GM19239 (cell line): Measurements from ENCODE around the gene NFIB.

Source experiments
- DNase-seq: peaks from one replicate; pipeline ENCODE4 v3.0.0; 2011; ENCODE audit warnings: low spot score; ENCODE audit not compliant: insufficient read length
- FAIRE-seq: peaks from 2 replicates; lab custom pipeline; 2011; peaks lifted over from hg19 to GRCh38; lab: Jason Lieb, UNC

Gene NFIB

DNA sequence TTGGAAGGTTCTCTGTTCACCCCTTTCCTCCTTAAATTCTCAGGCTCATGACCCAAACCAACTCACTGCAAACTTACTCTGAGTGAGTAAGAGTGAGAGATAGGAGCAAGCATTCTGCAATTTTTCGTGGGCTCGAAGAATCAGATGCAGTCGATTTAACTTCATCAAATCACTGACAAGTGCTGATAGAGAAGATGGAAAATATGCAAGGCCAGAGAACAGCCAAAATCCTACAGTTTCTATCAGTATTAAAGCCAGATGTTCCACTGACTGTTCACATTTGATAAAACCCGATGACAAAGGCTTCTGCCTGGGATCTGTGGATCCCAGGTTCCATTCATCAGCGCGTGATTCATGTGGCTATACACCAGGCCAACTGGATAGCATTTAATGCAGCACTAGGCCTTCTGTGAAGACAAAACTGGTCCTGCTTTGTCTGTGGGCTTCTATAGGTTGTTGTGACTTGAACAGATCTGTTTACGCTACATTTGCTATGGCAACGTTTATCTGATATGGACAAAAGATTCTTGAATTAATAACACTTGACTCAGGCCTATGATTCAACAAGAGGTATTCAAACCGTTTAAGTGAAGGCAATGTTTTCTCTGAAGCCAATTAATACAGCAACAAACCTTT is 251.2 kb downstream of the NFIB start:
- no peak for DNase-seq
- no peak for FAIRE-seq

DNA sequence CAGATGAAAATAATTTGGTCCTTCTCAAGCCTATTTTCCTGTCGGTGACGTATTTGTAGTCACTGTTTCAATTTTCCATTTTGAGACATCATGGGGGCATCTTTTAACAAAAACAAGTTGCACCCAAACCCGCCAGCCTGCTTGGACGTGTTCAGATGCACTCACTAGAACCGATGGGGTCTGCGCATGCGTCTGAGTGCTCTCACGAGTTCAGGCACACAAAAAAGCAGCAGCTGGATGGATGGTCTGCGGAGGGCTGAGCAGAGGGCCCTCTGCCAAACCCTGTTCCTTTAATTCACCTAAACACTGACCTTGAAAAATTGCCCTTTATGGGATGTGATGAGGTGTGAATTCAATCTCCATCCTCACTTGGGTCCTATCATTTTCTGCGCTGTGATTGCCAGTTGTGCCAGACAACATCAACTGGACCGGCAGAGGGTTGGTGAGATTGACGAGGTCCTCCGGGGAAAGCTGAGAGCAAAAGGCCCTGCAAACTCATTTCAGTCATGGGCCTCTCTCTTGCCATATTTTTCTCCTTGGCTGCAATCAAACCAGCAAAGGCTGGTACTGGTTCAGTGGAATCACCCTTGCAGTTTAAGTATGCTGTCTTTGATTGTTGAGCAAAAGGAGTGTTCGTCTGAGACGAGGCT is 251.9 kb downstream of the NFIB start:
- no peak for DNase-seq
- FAIRE-seq, result no peak

DNA sequence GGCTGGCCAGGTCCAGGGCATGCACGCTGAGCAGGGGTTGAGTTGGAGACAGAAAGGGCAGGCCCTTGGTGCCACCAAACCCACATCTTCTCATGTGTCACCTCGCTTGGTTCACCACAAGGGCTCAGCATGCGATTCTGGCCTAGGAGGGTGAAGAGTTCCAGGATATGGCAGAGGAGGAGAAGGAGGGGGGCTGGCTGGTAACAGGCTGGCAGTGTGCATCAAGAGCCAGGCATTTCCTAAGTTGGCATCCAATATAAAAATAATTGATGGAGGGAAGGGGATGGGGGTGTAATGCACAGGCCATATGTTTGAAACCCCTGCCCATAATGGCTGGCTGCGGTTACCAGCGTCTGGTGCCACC is 255.6 kb downstream of the NFIB start:
- DNase-seq (no peak), FAIRE-seq (no peak)

DNA sequence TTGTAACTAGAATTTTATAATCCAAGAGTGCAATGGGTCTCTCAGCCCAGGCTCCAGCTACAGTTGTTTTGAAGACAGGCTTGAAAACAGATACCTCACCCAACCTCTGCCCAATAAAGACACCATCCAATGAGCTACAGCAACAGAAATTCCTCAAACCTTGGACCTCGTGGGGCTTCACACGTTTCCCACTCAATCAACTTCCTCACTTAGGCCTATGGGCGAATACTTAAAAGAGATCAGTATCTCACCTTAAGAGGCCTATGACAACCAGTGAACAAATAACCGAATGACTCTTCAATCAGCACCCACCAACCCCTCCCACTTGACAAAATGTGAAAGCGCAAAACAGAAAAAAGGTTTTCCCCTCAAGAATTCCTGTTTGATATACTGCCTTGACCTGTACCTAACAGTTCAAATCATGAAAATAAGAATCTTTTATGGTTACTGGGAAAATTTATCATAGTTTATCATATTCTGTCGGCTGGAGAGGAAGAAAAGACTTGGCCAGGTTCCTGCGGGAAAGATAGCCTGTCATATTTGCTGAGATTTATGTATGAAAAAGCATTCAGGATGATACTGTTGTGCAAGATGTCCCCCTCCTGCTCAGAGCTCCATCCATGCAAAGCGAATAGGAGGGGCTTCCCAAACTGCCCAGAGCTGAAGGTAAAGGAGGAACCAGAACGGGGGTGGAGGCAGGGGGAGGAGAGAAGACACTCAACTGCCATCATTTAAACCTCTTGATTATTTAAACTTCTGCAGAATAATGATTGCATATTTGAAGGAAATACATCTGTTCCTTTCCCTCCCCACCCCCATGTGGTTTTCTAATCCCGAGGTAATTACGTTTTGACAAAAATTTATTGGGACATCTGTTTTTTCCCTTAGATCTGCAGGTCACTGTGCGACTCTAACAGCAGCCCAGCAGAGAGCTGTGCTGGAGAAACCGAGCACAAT is 256.3 kb downstream of the NFIB start:
- FAIRE-seq, result no peak
- DNase-seq, result no peak

DNA sequence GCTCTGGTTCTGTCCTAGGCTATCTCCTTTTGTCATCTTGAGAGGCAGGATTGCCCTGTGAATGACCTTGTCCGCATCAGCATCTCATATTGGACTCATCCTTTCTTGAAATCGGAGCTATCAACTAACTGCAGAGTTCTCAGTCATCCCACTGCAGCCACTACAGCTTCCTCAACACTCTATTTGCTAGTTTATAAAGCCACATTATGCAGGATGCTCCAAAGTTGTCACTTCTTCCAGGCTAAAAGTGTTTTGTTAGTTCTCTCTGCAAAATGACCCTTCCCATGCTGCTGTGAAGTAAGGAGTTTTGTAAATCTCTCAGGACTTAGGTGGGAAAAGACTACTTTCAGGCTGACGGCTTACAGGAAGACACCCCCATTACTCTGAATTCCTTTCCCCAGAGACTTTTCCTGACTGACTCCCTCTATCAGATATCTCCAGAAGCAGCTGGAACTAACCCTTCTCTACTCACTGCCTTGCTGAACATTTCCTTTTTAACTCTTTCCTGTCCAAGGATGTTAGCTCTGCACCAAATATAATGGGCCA is 257.6 kb downstream of the NFIB start:
- no peak for DNase-seq
- FAIRE-seq, result no peak

DNA sequence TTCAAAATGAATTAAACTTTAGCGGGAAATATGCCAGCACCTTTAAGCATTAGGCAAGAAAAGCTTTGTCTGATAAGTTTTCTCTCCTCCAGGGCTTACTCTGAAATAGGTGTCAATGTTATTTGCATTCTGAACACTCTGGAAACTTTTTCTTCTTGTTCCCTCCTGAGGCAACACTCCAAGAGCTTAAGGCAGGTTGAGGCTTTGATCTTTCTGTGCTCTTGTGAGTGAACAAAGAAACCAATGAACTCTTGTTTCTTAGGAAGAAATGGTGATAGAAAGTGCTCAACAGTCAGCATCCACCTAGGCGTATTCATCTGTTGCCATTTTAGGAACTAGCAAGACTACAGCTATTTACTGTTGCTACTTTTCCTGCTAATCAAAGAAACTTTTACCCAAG is 259.8 kb downstream of the NFIB start:
- FAIRE-seq (no peak), DNase-seq (no peak)

DNA sequence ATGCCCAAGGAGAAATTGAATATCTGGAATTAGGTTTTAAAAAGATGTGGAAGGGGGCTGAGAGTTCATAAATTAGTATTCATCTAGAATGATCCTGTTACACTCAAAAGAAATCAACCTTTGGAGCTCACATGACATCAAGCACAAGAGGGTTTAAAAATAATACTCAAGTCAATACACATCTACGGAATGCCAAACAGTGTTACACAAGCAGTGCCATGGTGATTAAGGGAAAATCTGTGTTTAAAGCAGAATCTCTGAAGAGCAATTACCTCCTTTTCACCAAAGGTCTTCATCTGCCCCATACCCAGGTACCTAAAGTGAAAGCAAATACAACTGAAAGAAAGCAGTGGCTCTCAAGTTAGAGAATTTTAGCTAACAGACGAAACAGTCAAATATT is 261.6 kb downstream of the NFIB start:
- FAIRE-seq, result no peak
- no peak for DNase-seq

DNA sequence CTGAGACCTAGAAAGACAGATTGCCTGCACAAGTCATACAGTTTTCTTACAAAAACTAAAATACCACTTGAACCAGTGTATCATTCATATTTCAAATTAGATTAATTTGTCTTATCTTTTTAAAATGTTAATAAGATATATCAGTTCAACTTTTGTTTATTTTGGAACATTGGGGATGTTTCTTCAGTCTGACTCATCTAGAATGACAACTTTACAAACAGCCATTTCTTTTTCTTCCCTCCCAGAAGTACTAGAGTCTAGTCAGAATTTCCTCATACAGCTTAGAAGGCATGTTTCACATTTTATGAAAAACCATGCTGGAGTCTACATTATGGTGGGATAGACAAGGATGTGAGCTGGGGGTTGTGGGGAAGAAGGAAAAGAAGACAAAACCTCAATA is 262.5 kb downstream of the NFIB start:
- no peak for FAIRE-seq
- DNase-seq, result no peak

DNA sequence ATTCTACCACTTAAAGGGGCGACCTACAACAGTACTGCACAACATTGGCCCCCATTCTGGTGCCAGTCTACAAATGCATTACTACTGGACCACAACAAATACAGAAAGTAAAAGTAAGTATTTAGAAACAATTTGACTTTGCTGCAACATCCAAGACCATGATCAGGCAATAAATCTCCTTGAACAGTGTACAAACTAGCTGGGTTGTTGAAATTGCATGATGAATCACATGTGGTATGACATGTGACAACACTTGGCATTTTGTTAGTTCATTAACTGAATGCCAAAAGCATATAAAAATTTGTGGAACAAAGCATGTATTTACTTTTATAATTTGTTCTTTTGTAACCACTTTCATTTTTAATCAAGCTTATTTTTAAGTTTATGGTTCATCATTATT is 270.5 kb downstream of the NFIB start:
- DNase-seq (no peak), FAIRE-seq (no peak)

DNA sequence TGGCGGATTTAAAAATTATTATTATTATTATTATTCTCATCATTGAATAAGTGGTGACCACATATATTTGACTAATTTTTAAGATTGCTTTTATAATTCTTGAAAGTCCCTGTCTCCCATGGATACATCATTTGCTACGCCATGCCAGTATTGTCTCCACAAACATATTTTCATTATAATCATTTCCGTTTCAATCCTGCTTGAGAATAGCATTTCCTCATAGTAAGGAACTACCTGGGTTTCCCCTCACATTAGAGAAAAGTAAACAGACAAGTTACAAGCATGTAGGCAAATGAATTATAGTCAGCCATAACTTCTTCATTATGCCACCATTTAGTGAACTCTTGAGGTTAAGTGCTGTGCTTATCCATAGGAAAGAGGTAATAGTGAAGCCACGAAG is 276.6 kb downstream of the NFIB start:
- FAIRE-seq (no peak), DNase-seq (no peak)

DNA sequence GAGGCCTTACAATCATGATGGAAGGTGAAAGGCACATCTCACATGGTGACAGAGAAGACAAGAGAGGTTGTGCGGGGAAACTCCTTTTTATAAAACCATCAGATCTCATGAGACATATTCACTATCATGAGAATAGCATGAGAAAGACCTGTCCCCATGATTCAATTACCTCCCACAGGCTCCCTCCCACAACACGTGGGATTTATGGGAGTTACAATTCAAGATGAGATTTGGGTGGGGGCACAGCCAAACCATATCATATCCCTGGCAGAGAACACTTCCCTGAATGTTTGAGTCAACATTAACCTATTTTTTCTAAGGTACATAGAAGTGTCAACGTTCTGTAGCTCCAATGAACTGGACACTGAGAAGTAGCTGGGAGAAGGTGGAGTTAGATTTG is 280.9 kb downstream of the NFIB start:
- DNase-seq (no peak), FAIRE-seq (no peak)
